H7 (cell line): ENCODE data around the gene CYP4F11. TPM values are rescaled to one million over a fixed set of nuclear protein-coding genes. Genes with fewer than 3 reads are reported as not detected.
"Not testable (repeated sequence)": the region's sequence is repeated elsewhere in the genome, so short reads cannot be mapped to it uniquely, and the experiment has no call there.

Experiments
- DNase-seq: peaks from one replicate; pipeline ENCODE4 v3.0.0; 2012
- H3K27me3 ChIP-seq: 2 replicates; pipeline ENCODE4 v1.6.0; 2011; ENCODE audit warnings: mild to moderate bottlenecking, low read length; ENCODE audit not compliant: control insufficient read depth, insufficient read depth
- H3K36me3 ChIP-seq: replicated peaks from 2 replicates; pipeline ENCODE4 v1.5.1; 2011; ENCODE audit warnings: low read length; ENCODE audit not compliant: control insufficient read depth, insufficient read depth
- H3K4me3 ChIP-seq: 2 replicates; pipeline ENCODE4 v1.5.1; 2011; ENCODE audit warnings: low read depth, mild to moderate bottlenecking, control low read depth, low read length, moderate library complexity; ENCODE audit not compliant: insufficient read depth
- total RNA-seq: library from RNA; depleted of rRNA; stranded (reverse); fragments of >200 nt; shearing (Covaris generic); gene quantifications from 2 replicates; pipeline ENCODE4 v1.2.3, GENCODE V29; 2014

CYP4F11 gene
- total RNA-seq, 1 experiment from 2014 or later: not detected

DNA sequence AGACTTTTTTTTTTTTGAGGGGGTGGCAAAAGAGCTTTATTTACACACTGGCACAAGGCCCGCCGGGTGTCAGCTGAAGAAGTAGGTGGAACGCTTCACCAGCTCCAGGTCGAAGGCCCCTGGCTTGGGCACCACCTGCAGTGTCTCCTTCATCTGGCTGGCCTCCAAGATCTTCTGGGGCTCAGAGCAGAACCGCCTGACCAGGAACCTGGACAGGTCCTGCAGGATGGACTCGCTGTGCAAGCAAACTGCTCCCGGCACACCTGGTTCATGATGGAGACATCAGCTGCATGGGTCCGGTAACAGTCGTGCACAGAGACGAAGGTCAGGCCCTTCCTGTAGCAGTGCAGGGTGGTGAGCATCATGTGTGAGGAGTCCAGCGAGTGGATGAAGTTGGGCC is 32.1 kb downstream of the CYP4F11 start:
- no peaks in the 10 kb centered on the region for H3K27me3 ChIP-seq
- no peaks in the 10 kb centered on the region for H3K36me3 ChIP-seq
- DNase-seq: no peak

DNA sequence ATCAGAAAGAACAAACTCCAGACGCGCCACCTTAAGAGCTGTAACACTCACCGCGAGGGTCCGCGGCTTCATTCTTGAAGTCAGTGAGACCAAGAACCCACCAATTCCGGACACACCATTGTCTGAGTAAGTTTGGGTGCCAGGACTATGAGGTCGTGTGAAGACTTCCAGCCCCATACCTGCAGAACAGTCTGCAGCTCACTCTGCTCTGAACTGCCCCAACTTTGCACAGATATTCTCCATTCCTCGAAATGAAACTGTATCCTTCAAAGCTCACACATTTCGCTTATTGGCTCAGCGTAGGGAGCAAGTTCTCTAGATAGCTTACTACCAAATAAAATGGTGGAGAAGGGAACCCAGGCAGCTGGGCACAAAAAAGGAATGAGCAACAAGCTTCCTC is 33.8 kb downstream of the CYP4F11 start:
- H3K36me3 ChIP-seq: no peaks in the 10 kb centered on the region
- H3K4me3 ChIP-seq: no peak overlapping the region
- H3K27me3 ChIP-seq: no peaks in the 10 kb centered on the region
- no peak for DNase-seq

More for the DNA sequence above, 32.1 kb downstream of the CYP4F11 start:
- no peak overlapping the region for H3K4me3 ChIP-seq

DNA sequence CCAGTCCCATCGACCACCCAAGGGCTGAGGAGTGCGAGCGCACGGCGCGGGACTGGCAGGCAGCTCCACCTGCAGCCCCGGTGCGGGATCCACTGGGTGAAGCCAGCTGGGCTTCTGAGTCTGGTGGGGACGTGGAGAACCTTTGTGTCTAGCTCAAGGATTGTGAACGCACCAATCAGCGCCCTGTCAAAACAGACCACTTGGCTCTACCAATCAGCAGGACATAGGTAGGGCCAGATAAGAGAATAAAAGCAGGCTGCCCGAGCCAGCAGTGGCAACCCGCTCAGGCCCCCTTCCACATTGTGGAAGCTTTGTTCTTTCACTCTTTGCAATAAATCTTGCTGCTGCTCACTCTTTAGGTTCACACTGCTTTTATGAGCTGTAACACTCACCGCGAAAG is 34.3 kb downstream of the CYP4F11 start:
- not testable (repeated sequence) for H3K36me3 ChIP-seq, H3K4me3 ChIP-seq, DNase-seq, H3K27me3 ChIP-seq

- not testable (repeated sequence) for DNase-seq, H3K27me3 ChIP-seq, H3K36me3 ChIP-seq, H3K4me3 ChIP-seq
Observed at GRCh38 chr19:15899561-15899960, 34.8 kb downstream of the CYP4F11 start.

- DNase-seq: no peak
- Histone ChIP-seq H3K4me3 (no peak within 1 kb of the TSS), H3K27me3 (no peaks in the 10 kb centered on the region), H3K36me3 (no peaks in the 10 kb centered on the region)
Observed at GRCh38 chr19:15897738-15898276, 36.5 kb downstream of the CYP4F11 start, which contains the start of gene CYP4F2. Gene CYP4F2, minus strand, starts transcription at chr19:15898074. Its CDS starts 463 bp downstream, at chr19:15897611.

DNA sequence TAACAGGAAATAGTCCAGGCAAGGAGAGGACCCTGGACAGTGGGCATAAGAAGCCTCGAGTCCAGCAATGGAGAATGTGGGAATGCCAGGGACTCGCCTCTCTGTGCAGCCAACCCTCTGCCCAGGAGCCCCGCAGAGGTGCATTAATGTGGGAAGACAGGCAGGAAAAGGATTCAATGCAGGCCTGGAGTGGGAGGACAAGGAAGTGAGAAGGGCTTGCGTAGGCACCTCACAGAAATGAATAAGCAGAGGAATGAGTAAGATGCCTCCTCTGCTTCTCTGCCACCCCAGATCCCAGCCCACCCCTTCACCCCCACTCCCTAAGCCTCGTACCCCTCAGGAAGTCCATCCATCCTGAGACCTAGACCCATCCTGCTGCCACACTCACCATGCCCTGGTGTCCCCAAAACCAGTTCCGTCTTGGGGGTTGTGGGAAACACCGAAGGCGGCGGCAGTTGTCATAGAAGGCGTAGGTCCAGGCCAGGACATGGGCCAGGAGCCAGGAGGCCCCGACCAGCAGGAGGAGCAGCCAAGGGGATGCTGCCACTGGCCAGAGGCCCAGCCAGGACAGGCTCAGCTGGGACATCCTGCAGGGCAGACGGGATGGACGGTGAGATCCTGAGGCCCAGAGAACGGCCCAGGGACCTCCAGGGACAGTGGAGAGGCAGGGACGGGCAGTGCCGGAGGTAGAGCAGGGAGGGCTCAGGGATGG is 37.1 kb downstream of the CYP4F11 start:
- Histone ChIP-seq H3K4me3 (no peak overlapping the region), H3K27me3 (no peaks in the 10 kb centered on the region), H3K36me3 (no peaks in the 10 kb centered on the region)
- DNase-seq: no peak

DNA sequence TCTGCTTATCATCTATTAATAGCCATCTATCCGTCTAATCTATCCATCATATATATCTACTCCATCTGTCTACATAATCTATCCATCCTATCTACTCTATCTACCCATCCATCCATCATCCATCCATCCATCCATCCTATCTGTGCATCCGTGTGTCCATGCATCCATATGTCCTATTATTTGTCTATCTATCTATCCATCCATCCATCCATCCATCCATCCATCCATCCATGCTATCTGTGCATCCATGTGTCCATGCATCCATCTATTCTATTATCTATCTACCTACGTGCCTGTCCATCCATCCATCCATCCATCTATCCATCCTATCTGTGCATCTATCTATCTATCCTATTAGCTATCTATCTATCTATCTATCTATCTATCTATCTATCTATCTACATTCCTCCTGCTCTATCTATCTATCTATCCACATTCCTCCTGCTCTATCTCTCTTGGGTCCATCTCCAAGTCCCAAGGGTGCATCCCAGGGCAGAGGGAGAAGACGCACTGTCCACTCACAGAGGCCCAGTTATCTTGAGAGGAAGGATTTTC is 38.4 kb downstream of the CYP4F11 start:
- no peak for DNase-seq
- no peak overlapping the region for H3K4me3 ChIP-seq
- H3K27me3 ChIP-seq: no peaks in the 10 kb centered on the region
- H3K36me3 ChIP-seq: no peaks in the 10 kb centered on the region

GRCh38 chr19:15894359-15894758 is 40.0 kb downstream of the CYP4F11 start:
- Histone ChIP-seq H3K27me3 (no peaks in the 10 kb centered on the region), H3K36me3 (no peaks in the 10 kb centered on the region), H3K4me3 (no peak overlapping the region)
- no peak for DNase-seq

- no peaks in the 10 kb centered on the region for H3K27me3 ChIP-seq
- DNase-seq: no peak
- H3K36me3 ChIP-seq: no peaks in the 10 kb centered on the region
- H3K4me3 ChIP-seq: no peak overlapping the region
Observed at GRCh38 chr19:15893477-15893876, 40.9 kb downstream of the CYP4F11 start.

GRCh38 chr19:15892012-15892411 is 42.3 kb downstream of the CYP4F11 start:
- Histone ChIP-seq H3K4me3 (no peak overlapping the region), H3K27me3 (no peaks in the 10 kb centered on the region), H3K36me3 (no peaks in the 10 kb centered on the region)
- DNase-seq: no peak

DNA sequence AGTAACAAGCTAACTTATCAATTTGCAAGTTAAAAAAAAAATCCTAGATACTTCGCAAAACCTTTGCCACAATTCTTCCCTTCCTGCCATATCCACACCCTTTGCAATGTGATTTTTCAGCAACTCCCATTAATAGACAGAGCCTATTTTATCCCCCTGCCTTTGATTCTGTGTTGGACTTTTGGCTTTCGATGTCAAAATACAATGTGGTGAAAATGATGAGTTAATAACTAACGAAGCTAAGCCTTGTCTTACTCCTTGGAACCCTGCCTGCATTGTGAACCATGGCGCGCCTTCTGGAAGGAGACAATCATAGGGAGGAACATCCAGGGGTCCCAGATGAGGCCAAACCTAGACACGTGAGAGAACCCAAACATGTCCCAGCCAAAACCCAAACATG is 42.9 kb downstream of the CYP4F11 start:
- Histone ChIP-seq H3K27me3 (no peaks in the 10 kb centered on the region), H3K4me3 (no peak overlapping the region), H3K36me3 (no peaks in the 10 kb centered on the region)
- DNase-seq: no peak

DNA sequence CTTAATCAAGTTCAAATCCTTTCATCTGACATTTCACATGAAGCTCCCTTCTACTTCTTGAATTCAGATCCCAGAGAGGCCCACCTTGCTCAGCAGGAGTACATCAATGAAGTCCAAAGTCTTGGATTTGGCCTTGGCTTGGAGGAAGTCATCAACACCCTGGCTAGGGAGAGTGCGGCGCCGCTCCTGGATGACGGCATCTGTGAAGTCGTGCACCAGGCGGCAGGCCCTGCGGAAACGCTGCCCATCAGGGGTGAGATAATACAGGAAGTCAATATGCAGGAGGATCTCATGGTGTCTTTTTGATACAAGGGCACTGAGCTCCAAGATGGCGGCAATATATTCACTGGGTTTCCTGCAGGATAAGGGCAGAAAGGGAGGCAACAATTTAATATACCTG is 45.0 kb downstream of the CYP4F11 start:
- not testable (repeated sequence) for H3K27me3 ChIP-seq, DNase-seq, H3K36me3 ChIP-seq, H3K4me3 ChIP-seq

DNA sequence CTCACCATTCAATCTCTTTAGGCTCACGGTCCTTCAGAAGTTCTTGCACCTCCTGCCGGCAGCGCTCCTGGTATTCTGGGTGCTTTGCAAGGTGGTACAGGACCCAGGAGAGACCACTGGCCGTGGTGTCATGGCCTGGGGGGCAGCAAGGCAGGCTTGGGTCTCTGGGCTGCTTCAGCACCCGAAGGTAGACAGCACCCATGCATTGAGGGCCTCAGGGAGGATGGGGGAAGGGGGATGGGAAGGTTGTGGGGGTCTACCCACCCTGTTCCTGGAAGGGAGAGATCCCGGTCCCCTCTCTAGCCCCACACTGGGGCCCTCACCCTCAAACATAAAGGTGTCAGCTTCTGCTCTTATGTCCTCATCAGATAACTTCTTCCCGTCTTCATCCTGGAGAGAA is 48.4 kb downstream of the CYP4F11 start:
- Histone ChIP-seq H3K27me3 (no peaks in the 10 kb centered on the region), H3K36me3 (no peaks in the 10 kb centered on the region), H3K4me3 (no peak overlapping the region)
- DNase-seq: no peak

GRCh38 chr19:15885167-15885566 is 49.2 kb downstream of the CYP4F11 start:
- no peaks in the 10 kb centered on the region for H3K36me3 ChIP-seq
- H3K27me3 ChIP-seq: no peaks in the 10 kb centered on the region
- no peak overlapping the region for H3K4me3 ChIP-seq
- DNase-seq: no peak

DNA sequence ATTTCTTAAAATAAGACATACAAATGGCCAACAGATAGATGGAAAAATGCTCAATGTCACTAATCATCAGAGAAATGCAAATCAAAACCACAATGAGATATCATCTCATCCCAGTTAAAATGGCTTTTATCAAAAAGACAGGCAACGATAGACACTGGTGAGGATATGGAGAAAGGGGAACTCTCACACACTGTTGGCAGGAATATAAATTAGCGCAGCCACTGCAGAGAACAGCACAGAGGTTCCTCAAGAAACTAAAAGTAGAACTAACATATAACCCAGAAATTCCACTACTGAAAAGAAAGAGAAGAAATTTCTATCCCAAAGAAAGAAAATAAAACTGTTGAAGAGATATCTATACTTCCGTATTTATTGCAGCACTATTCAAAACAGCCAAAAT is 51.0 kb downstream of the CYP4F11 start:
- H3K4me3 ChIP-seq, DNase-seq, H3K27me3 ChIP-seq, H3K36me3 ChIP-seq: not testable (repeated sequence)
